Loucy (cell line): ENCODE data around the gene SLC15A5.

Experiments used
- CTCF ChIP-seq: fragments of 200-600 bp; sonication (generic); conservative IDR thresholded peaks from 2 replicates; pipeline ENCODE4 v1.5.1; 2014; ENCODE audit warnings: mild to moderate bottlenecking, antibody characterized with exemption, low read length
- EZH2phosphoT487 ChIP-seq: fragments of 200-600 bp; IDR thresholded peaks from 2 replicates; pipeline ENCODE4 v1.6.1; 2018; ENCODE audit warnings: antibody characterized with exemption, mild to moderate bottlenecking, moderate library complexity, borderline replicate concordance

GRCh38 chr12:16297521-16297920 is 20.0 kb upstream of the SLC15A5 start:
- TF ChIP-seq CTCF = no peak
- no peak for TF ChIP-seq EZH2phosphoT487
